T-helper 1 cell treated with Interleukin-12 subunit alpha and Interleukin-12 subunit beta and Interleukin-4 antibody, amounts not matched to agents 30 μg/mL and 1 μg/mL, for 36 hours (primary cell): Measurements from ENCODE around the gene WDR20.

Source experiments
- H3K27ac Mint-ChIP-seq: one replicate; pipeline ENCODE4 v1.8.0; 2021; ENCODE audit warnings: mild to moderate bottlenecking, mixed read lengths
- H3K27me3 Mint-ChIP-seq: one replicate; pipeline ENCODE4 v1.8.0; 2021; ENCODE audit warnings: low read depth, mixed read lengths
- H3K36me3 Mint-ChIP-seq: one replicate; pipeline ENCODE4 v1.8.0; 2021; ENCODE audit warnings: low read depth, mixed read lengths
- H3K4me1 Mint-ChIP-seq: one replicate; pipeline ENCODE4 v1.8.0; 2021; ENCODE audit warnings: low read depth, mixed read lengths
- H3K4me3 Mint-ChIP-seq: one replicate; pipeline ENCODE4 v1.8.0; 2021; ENCODE audit warnings: mild to moderate bottlenecking, moderate library complexity, mixed read lengths
- H3K9me3 Mint-ChIP-seq: one replicate; pipeline ENCODE4 v1.8.0; 2021; ENCODE audit warnings: mixed read lengths

WDR20 gene

GRCh38 chr14:102207831-102208365 is 68.2 kb downstream of the WDR20 start:
- Mint-ChIP-seq H3K27me3 (no peaks in the 10 kb centered on the region), H3K4me1 (peaks cover 2% of the 10 kb centered on the region), H3K4me3 (no peak overlapping the region), H3K9me3 (no peaks in the 10 kb centered on the region), H3K27ac (peak overlapping the region; percentile 55), H3K36me3 (peaks cover 13% of the 10 kb centered on the region)

- no peak overlapping the region for H3K4me3 Mint-ChIP-seq
- no peaks in the 10 kb centered on the region for H3K9me3 Mint-ChIP-seq
- H3K4me1 Mint-ChIP-seq, result peaks cover 2% of the 10 kb centered on the region
- no peaks in the 10 kb centered on the region for H3K27me3 Mint-ChIP-seq
- H3K27ac Mint-ChIP-seq, result no peak overlapping the region
- peaks cover 13% of the 10 kb centered on the region for H3K36me3 Mint-ChIP-seq
Observed at GRCh38 chr14:102208741-102209140, 69.0 kb downstream of the WDR20 start.

- Mint-ChIP-seq H3K36me3 (peaks cover 11% of the 10 kb centered on the region), H3K4me1 (peaks cover 2% of the 10 kb centered on the region), H3K4me3 (no peak overlapping the region), H3K27me3 (no peaks in the 10 kb centered on the region), H3K27ac (no peak overlapping the region), H3K9me3 (no peaks in the 10 kb centered on the region)
Observed at GRCh38 chr14:102209224-102209966, 69.7 kb downstream of the WDR20 start.

GRCh38 chr14:102210421-102211042 is 70.8 kb downstream of the WDR20 start:
- H3K27me3 Mint-ChIP-seq, result no peaks in the 10 kb centered on the region

GRCh38 chr14:102211240-102211639 is 71.5 kb downstream of the WDR20 start:
- Mint-ChIP-seq H3K27me3 (no peaks in the 10 kb centered on the region), H3K27ac (no peak overlapping the region), H3K36me3 (peaks cover 11% of the 10 kb centered on the region), H3K4me3 (no peak overlapping the region), H3K9me3 (no peaks in the 10 kb centered on the region), H3K4me1 (no peaks in the 10 kb centered on the region)

More at GRCh38 chr14:102210421-102211042, 70.8 kb downstream of the WDR20 start:
- Mint-ChIP-seq H3K9me3 (no peaks in the 10 kb centered on the region), H3K4me1 (peaks cover under 1% of the 10 kb centered on the region), H3K4me3 (no peak overlapping the region), H3K27ac (no peak overlapping the region), H3K36me3 (peaks cover 11% of the 10 kb centered on the region)

GRCh38 chr14:102212356-102212755 is 72.7 kb downstream of the WDR20 start:
- Mint-ChIP-seq H3K9me3 (no peaks in the 10 kb centered on the region), H3K27ac (no peak overlapping the region), H3K36me3 (peaks cover 11% of the 10 kb centered on the region)

GRCh38 chr14:102212845-102213244 is 73.1 kb downstream of the WDR20 start:
- Mint-ChIP-seq H3K27ac (no peak overlapping the region), H3K9me3 (no peaks in the 10 kb centered on the region), H3K4me1 (peaks cover 2% of the 10 kb centered on the region), H3K36me3 (peaks cover 11% of the 10 kb centered on the region), H3K27me3 (no peaks in the 10 kb centered on the region), H3K4me3 (no peak overlapping the region)

More at GRCh38 chr14:102212356-102212755, 72.7 kb downstream of the WDR20 start:
- no peaks in the 10 kb centered on the region for H3K27me3 Mint-ChIP-seq
- no peaks in the 10 kb centered on the region for H3K4me1 Mint-ChIP-seq
- no peak overlapping the region for H3K4me3 Mint-ChIP-seq

GRCh38 chr14:102213470-102213869 is 73.8 kb downstream of the WDR20 start:
- peaks cover 2% of the 10 kb centered on the region for H3K4me1 Mint-ChIP-seq
- peaks cover 11% of the 10 kb centered on the region for H3K36me3 Mint-ChIP-seq
- no peak overlapping the region for H3K4me3 Mint-ChIP-seq
- H3K9me3 Mint-ChIP-seq, result no peaks in the 10 kb centered on the region
- H3K27ac Mint-ChIP-seq, result no peak overlapping the region
- no peaks in the 10 kb centered on the region for H3K27me3 Mint-ChIP-seq

GRCh38 chr14:102213984-102214658 is 74.4 kb downstream of the WDR20 start:
- H3K36me3 Mint-ChIP-seq, result peaks cover 6% of the 10 kb centered on the region
- no peaks in the 10 kb centered on the region for H3K9me3 Mint-ChIP-seq
- no peak overlapping the region for H3K4me3 Mint-ChIP-seq
- no peaks in the 10 kb centered on the region for H3K27me3 Mint-ChIP-seq
- peaks cover 2% of the 10 kb centered on the region for H3K4me1 Mint-ChIP-seq
- no peak overlapping the region for H3K27ac Mint-ChIP-seq

GRCh38 chr14:102215071-102215470 is 75.4 kb downstream of the WDR20 start:
- H3K4me1 Mint-ChIP-seq, result peaks cover 7% of the 10 kb centered on the region
- H3K27ac Mint-ChIP-seq, result no peak overlapping the region
- no peaks in the 10 kb centered on the region for H3K36me3 Mint-ChIP-seq
- H3K9me3 Mint-ChIP-seq, result no peaks in the 10 kb centered on the region
- no peak overlapping the region for H3K4me3 Mint-ChIP-seq
- H3K27me3 Mint-ChIP-seq, result no peaks in the 10 kb centered on the region

- Mint-ChIP-seq H3K27me3 (no peaks in the 10 kb centered on the region), H3K4me1 (peaks cover 7% of the 10 kb centered on the region), H3K9me3 (no peaks in the 10 kb centered on the region), H3K4me3 (no peak overlapping the region), H3K36me3 (no peaks in the 10 kb centered on the region), H3K27ac (no peak overlapping the region)
Observed at GRCh38 chr14:102215576-102216250, 76.0 kb downstream of the WDR20 start.

- H3K27ac Mint-ChIP-seq, result no peak overlapping the region
- H3K9me3 Mint-ChIP-seq, result no peaks in the 10 kb centered on the region
- H3K4me3 Mint-ChIP-seq, result no peak overlapping the region
- H3K4me1 Mint-ChIP-seq, result peaks cover 10% of the 10 kb centered on the region
- no peaks in the 10 kb centered on the region for H3K27me3 Mint-ChIP-seq
- H3K36me3 Mint-ChIP-seq, result no peaks in the 10 kb centered on the region
Observed at GRCh38 chr14:102217399-102217798, 77.7 kb downstream of the WDR20 start.

GRCh38 chr14:102217987-102218421 is 78.3 kb downstream of the WDR20 start:
- H3K4me1 Mint-ChIP-seq, result peaks cover 10% of the 10 kb centered on the region
- H3K27me3 Mint-ChIP-seq, result no peaks in the 10 kb centered on the region
- no peak overlapping the region for H3K4me3 Mint-ChIP-seq
- H3K27ac Mint-ChIP-seq, result no peak overlapping the region
- H3K9me3 Mint-ChIP-seq, result no peaks in the 10 kb centered on the region
- H3K36me3 Mint-ChIP-seq, result no peaks in the 10 kb centered on the region

- H3K4me3 Mint-ChIP-seq, result no peak overlapping the region
- H3K4me1 Mint-ChIP-seq, result peaks cover 10% of the 10 kb centered on the region
- no peak overlapping the region for H3K27ac Mint-ChIP-seq
- H3K36me3 Mint-ChIP-seq, result peaks cover 2% of the 10 kb centered on the region
- no peaks in the 10 kb centered on the region for H3K27me3 Mint-ChIP-seq
- no peaks in the 10 kb centered on the region for H3K9me3 Mint-ChIP-seq
Observed at GRCh38 chr14:102218688-102219087, 79.0 kb downstream of the WDR20 start.
